ENCODE results near the gene SMARCAD1. TPM values are rescaled to one million over a fixed set of nuclear protein-coding genes. Genes with fewer than 3 reads are reported as not detected.
A peak's percentile ranks its signal among the peaks of the same experiment; 100 is the strongest.

Gene SMARCAD1
- total and polyA plus RNA-seq, 4 donors: 3.6 to 18.8 (median 8.7) TPM

DNA sequence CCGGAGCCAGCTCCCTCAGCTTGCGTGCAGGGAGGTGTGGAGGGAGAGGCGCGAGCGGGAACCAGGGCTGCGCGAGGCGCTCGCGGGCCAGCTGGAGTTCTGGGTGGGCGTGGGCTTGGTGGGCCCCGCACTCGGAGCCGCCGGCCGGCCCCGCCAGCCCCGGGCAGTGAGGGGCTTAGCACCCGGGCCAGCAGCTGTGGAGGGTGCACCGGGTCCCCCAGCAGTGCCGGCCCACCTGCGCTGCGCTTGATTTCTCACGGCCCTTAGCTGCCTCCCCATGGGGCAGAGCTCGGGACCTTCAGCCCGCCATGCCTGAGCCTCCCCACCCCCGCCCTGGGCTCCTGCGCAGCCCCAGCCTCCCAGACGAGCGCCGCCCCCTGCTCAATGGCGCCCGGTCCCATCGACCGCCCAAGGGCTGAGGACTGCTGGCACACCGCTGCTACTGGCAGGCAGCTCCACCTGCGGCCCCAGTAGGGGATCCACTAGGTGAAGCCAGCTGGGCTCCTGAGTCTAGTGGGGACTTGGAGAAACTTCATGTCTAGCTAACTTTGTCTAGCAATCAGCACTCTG lies 37.8 kb upstream of the SMARCAD1 start:
- no peak for DNase-seq (ENCODE audit: low spot score)
- peaks cover 0 to 3% (median 1%) of the 10 kb centered on the region in 4 donors for H3K9me3 ChIP-seq (ENCODE audit: control insufficient read depth in 4 of 4, low read length in 3 of 4)
- H3K36me3 ChIP-seq (ENCODE audit: control insufficient read depth in 4 of 4, insufficient read depth in 3 of 4, low read depth in 1 of 4, low read length in 3 of 4): no peaks in the 10 kb centered on the region
- 97% methylated on average over 37 of the region's 37 CpGs for WGBS
- H3K4me1 ChIP-seq (ENCODE audit: control insufficient read depth in 4 of 4, insufficient read depth in 4 of 4, low read length in 3 of 4): no peaks in the 10 kb centered on the region
- H3K4me3 ChIP-seq (ENCODE audit: low read depth in 1 of 3, low read length in 3 of 3): no peak overlapping the region
- H3K27me3 ChIP-seq (ENCODE audit: control insufficient read depth in 4 of 4, insufficient read depth in 4 of 4, low read length in 3 of 4): no peaks in the 10 kb centered on the region
- H3K9ac ChIP-seq (ENCODE audit: low read depth in 1 of 2, low read length in 2 of 2): no peak overlapping the region
- H3K27ac ChIP-seq (ENCODE audit: low read depth in 1 of 2, low read length in 2 of 2): no peak overlapping the region
- TF ChIP-seq SP1 (IDR thresholded peaks at IDR 0.05): no peak
- TF ChIP-seq, protein P1, sequence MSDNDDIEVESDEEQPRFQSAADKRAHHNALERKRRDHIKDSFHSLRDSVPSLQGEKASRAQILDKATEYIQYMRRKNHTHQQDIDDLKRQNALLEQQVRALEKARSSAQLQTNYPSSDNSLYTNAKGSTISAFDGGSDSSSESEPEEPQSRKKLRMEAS (IDR thresholded peaks at IDR 0.05): no peak
- no peak for TF ChIP-seq YY1 (IDR thresholded peaks at IDR 0.05)
- no peak for TF ChIP-seq JUND (IDR thresholded peaks at IDR 0.05)
- no peak for TF ChIP-seq RAD21 (IDR thresholded peaks at IDR 0.05)
- TF ChIP-seq, protein P2, sequence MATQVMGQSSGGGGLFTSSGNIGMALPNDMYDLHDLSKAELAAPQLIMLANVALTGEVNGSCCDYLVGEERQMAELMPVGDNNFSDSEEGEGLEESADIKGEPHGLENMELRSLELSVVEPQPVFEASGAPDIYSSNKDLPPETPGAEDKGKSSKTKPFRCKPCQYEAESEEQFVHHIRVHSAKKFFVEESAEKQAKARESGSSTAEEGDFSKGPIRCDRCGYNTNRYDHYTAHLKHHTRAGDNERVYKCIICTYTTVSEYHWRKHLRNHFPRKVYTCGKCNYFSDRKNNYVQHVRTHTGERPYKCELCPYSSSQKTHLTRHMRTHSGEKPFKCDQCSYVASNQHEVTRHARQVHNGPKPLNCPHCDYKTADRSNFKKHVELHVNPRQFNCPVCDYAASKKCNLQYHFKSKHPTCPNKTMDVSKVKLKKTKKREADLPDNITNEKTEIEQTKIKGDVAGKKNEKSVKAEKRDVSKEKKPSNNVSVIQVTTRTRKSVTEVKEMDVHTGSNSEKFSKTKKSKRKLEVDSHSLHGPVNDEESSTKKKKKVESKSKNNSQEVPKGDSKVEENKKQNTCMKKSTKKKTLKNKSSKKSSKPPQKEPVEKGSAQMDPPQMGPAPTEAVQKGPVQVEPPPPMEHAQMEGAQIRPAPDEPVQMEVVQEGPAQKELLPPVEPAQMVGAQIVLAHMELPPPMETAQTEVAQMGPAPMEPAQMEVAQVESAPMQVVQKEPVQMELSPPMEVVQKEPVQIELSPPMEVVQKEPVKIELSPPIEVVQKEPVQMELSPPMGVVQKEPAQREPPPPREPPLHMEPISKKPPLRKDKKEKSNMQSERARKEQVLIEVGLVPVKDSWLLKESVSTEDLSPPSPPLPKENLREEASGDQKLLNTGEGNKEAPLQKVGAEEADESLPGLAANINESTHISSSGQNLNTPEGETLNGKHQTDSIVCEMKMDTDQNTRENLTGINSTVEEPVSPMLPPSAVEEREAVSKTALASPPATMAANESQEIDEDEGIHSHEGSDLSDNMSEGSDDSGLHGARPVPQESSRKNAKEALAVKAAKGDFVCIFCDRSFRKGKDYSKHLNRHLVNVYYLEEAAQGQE (IDR thresholded peaks at IDR 0.05): no peak

DNA sequence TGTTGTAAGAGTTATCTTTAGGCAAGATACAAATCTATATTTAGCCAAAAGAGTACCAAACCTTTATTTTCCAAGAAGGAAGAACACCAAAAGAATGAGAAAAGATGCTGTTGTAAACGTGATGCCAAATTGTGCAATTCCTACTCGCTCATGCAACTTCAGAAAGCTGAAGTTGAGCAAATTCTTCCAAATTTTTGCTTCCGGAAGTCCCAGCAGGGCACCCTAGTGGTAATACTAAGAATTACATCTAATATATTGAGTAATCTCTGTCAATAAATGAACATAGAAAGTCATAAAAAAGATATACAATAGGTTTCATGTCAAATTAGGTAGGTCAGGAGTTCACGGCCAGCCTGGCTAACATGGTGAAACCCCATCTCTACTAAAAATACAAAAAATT lies 36.0 kb upstream of the SMARCAD1 start:
- no peaks in the 10 kb centered on the region for H3K27me3 ChIP-seq (ENCODE audit: control insufficient read depth in 4 of 4, insufficient read depth in 4 of 4, low read length in 3 of 4)
- H3K9me3 ChIP-seq (ENCODE audit: control insufficient read depth in 4 of 4, low read length in 3 of 4): peaks cover 0 to 3% (median 1%) of the 10 kb centered on the region in 4 donors
- no peaks in the 10 kb centered on the region for H3K4me1 ChIP-seq (ENCODE audit: control insufficient read depth in 4 of 4, insufficient read depth in 4 of 4, low read length in 3 of 4)
- no peak overlapping the region for H3K27ac ChIP-seq (ENCODE audit: low read depth in 1 of 2, low read length in 2 of 2)
- 71% methylated on average over 4 of the region's 4 CpGs for WGBS
- H3K4me3 ChIP-seq (ENCODE audit: low read depth in 1 of 3, low read length in 3 of 3): no peak overlapping the region
- no peak overlapping the region for H3K9ac ChIP-seq (ENCODE audit: low read depth in 1 of 2, low read length in 2 of 2)
- no peaks in the 10 kb centered on the region for H3K36me3 ChIP-seq (ENCODE audit: control insufficient read depth in 4 of 4, insufficient read depth in 3 of 4, low read depth in 1 of 4, low read length in 3 of 4)
- DNase-seq (ENCODE audit: low spot score): no peak
- TF ChIP-seq YY1 (IDR thresholded peaks at IDR 0.05): no peak
- TF ChIP-seq, protein P3, sequence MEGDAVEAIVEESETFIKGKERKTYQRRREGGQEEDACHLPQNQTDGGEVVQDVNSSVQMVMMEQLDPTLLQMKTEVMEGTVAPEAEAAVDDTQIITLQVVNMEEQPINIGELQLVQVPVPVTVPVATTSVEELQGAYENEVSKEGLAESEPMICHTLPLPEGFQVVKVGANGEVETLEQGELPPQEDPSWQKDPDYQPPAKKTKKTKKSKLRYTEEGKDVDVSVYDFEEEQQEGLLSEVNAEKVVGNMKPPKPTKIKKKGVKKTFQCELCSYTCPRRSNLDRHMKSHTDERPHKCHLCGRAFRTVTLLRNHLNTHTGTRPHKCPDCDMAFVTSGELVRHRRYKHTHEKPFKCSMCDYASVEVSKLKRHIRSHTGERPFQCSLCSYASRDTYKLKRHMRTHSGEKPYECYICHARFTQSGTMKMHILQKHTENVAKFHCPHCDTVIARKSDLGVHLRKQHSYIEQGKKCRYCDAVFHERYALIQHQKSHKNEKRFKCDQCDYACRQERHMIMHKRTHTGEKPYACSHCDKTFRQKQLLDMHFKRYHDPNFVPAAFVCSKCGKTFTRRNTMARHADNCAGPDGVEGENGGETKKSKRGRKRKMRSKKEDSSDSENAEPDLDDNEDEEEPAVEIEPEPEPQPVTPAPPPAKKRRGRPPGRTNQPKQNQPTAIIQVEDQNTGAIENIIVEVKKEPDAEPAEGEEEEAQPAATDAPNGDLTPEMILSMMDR (IDR thresholded peaks at IDR 0.05; ENCODE audit: low read depth, low read length, missing input control): peak; percentile 2
- TF ChIP-seq TAF1 (conservative IDR thresholded peaks at IDR 0.05): no peak
- TF ChIP-seq, protein P2 (IDR thresholded peaks at IDR 0.05): no peak

All from liver (tissue), 9 donors.